Measurements from ENCODE around the gene CCDC93. TPM values are rescaled to one million over a fixed set of nuclear protein-coding genes. Genes with fewer than 3 reads are reported as not detected.

The CCDC93 gene
- polyA plus RNA-seq, 10 donors: 18.4 to 38.9 (median 26.3) TPM

DNA sequence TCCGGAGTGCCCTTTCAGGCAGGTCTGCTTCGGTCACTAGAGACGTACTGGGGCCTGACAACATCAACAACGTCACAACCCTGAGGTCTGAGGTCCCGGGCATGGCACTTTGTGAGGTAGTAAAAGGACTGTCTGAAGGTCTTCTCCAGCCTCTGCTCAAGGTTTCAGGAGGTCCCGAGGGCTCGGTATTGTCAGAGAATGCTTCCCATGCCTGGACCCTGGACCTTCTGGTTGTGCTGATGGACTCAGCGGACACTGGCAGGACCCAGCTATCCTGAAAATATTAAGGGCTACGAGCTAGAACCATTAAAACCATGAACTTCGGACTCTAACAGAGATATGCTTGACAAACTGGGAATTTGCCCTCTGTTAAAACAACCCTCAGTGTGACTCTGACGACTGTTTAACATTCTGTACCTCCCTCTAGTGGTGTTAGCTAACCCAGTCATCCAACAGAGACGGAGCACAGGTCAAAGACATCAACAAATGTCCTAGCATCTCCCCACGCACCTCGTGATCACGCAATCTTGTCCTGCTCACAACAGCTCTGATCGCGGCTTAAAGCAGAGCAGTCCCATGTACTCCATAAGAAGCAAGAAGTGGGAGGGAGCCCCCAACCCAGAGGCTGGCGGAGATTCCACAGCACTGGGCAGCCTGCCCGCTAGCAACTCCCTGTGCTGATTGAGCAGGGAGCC is 96.5 kb downstream of the CCDC93 start:
- DNase-seq: no peak

DNA sequence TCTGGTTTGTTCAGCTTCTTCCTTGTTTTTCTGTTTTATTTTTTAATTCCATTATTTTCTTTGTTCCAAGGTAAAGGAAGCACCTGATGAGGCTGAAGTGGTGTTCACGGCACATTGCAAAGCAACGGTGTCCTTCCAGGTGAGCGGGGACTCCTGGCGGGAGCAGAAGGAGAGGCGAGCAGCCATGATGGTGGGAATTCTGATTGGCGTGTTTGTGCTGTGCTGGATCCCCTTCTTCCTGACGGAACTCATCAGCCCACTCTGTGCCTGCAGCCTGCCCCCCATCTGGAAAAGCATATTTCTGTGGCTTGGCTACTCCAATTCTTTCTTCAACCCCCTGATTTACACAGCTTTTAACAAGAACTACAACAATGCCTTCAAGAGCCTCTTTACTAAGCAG is 110.9 kb downstream of the CCDC93 start:
- no peak for DNase-seq

DNA sequence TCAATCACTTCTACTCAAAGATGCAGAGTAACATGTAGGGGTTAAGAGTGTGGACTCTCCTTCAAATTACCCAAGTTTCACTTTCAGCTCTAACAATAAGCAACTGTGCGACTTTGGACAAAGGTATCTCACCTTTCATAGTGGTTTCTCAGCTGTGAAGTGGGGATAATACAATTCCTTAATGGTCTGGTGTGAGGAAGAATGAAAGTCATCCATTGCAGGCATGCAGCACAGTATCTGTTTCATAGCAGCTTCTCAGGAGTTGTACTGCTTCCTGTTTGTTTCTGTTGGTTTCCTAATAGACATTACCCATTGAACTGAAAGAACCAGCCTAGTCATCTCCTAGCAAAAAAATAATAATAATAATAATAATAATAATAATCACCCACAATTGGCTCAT is 125.0 kb downstream of the CCDC93 start:
- DNase-seq: no peak

DNA sequence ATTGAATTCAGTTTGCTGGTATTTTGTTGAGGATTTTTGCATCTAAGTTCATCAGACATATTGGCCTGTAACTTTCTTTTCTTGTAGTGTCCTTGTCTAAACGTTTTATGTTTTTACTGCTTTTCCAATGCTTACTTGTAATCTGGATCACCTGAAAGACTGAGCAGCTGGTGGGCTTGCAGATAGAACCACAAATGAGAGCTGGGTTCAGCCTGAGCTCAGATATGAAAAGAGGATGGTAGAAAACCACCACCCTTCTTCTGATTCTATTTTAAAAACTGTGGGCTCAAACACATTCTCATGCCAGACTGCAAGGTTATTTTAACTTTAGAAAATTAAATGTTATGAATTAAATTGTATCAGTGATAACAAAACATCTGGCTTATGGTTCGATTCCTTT is 128.6 kb downstream of the CCDC93 start:
- no peak for DNase-seq

DNA sequence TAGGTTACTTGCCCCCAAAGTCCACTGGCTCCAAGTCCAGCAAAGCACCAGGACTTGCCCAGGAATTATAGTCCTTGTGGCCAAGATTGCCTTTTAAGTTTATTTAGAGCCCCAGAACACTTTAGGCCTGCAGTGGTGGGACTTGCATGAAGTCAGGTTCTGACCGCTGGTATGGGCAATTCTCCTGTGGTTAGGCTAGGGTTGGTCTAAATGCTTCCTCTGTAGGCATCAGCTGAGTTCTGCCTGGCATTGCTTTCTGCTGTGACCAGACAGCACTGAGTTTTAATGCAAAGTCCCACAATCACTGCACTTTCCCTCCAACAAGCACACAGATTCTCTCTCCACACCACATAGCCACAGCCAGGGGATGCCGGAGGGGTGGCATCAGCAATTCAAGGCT is 134.9 kb downstream of the CCDC93 start:
- DNase-seq: no peak

DNA sequence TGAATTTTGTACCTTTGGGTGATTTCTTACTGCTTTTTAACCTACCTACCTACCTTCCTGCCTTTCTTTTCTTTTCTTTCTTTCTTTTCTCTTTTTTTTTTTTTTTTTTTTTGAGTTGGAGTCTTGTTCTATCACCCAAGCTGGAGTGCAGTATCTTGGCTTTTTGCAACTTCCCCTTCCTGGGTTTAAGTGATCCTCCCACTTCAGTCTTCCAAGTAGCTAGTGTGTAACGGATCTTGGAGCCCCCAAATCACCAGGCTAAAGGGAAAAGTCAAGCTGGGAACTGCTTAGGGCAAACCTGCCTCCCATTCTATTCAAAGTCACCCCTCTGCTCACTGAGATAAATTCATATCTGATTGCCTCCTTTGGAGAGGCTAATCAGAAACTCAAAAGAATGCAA is 138.1 kb downstream of the CCDC93 start:
- DNase-seq: no peak

Other genes starting within 250 kb of the CCDC93 start
- gene DDX18, start 199.4 kb downstream of the CCDC93 start, polyA plus RNA-seq (ENCODE audit: insufficient read length in 10 of 10): 10 to 100 TPM; 38.1 to 57.1 (median 50.8) TPM
- 10 to 100 TPM; 15.1 to 25.0 (median 22.1) TPM for gene INSIG2, start 74.4 kb upstream of the CCDC93 start, polyA plus RNA-seq (ENCODE audit: insufficient read length in 10 of 10)

Measured in muscle of back (tissue), 11 donors.